ENCODE data around the gene LIPF.
"Not testable (repeated sequence)": the region's sequence is repeated elsewhere in the genome, so short reads cannot be mapped to it uniquely, and the experiment has no call there.

LIPF gene

GRCh38 chr10:88657901-88658300, 6.3 kb upstream of the LIPF start:
- no peak overlapping the region for H3K4me3 ChIP-seq (ENCODE audit: low read depth, low read length)
- TF ChIP-seq, protein P1, sequence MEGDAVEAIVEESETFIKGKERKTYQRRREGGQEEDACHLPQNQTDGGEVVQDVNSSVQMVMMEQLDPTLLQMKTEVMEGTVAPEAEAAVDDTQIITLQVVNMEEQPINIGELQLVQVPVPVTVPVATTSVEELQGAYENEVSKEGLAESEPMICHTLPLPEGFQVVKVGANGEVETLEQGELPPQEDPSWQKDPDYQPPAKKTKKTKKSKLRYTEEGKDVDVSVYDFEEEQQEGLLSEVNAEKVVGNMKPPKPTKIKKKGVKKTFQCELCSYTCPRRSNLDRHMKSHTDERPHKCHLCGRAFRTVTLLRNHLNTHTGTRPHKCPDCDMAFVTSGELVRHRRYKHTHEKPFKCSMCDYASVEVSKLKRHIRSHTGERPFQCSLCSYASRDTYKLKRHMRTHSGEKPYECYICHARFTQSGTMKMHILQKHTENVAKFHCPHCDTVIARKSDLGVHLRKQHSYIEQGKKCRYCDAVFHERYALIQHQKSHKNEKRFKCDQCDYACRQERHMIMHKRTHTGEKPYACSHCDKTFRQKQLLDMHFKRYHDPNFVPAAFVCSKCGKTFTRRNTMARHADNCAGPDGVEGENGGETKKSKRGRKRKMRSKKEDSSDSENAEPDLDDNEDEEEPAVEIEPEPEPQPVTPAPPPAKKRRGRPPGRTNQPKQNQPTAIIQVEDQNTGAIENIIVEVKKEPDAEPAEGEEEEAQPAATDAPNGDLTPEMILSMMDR (IDR thresholded peaks at IDR 0.05; ENCODE audit: low read depth, low read length, missing control alignments): no peak
- DNase-seq (ENCODE audit: low read depth): no peak

DNA sequence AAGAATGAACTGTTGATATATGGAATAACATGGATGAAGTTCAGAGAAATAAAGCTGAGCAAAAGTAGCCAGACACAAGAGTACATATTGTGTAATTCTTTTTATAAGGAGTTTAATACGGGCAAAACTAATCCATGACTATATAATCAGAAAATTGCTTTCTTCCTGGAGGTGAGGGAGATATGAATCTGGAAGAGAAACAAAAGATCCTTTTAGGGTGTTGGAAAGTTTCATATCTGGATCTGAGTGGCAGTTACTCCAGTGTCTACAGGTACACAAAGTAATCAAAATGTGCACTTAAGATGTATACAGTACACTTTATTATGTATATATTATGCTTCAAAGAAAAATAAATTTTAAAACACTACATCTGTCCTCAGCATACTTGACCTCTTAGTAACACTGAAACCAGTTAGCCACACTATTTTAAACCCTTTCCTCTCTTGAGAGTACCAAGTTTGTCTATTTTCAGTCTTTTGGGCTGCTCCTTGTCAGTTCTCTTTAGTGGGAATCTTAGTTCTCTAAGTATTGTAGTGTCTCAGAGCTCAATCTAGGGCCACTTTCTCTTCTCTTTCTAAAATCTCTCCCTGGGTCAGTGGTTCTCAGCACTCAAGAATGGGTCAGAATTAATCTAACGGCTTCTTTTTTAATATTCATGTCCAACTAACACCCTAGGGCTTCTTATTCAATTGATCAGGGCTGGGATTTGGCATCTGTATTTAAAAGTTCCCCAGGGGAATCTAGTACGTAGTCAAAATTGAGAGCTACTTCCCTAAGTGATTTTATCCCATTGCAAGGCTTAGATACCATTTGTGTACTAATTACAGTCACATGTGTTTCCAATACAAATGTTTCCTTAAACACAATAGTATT, 4.3 kb upstream of the LIPF start:
- TF ChIP-seq, protein P1 (IDR thresholded peaks at IDR 0.05; ENCODE audit: low read depth, low read length, missing control alignments): no peak
- no peak overlapping the region for H3K4me3 ChIP-seq (ENCODE audit: low read depth, low read length)
- DNase-seq (ENCODE audit: low read depth): no peak

GRCh38 chr10:88660598-88660884, 3.7 kb upstream of the LIPF start:
- TF ChIP-seq, protein P1 (IDR thresholded peaks at IDR 0.05; ENCODE audit: low read depth, low read length, missing control alignments): no peak
- H3K4me3 ChIP-seq (ENCODE audit: low read depth, low read length): no peak overlapping the region
- no peak for DNase-seq (ENCODE audit: low read depth)

DNA sequence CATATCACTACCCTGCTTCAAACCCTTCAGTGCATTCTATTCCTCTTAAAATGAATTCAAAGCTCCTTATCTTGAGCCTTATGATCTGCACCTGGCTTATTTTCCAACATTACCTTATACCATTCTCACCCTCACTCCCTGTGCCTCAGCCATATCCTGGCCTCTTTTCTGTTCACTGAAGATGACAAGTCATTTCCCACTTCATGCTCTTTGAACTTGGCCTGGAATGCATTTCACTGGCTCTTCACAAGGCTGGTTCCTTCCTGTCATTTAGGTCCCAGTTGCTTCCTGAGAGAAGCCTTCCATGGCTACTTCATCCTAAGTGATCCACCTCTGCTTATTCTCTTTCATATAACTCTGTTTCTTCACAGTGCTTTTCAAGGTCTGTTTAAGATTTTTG, 3.2 kb upstream of the LIPF start:
- no peak overlapping the region for H3K4me3 ChIP-seq (ENCODE audit: low read depth, low read length)
- no peak for DNase-seq (ENCODE audit: low read depth)
- TF ChIP-seq, protein P1 (IDR thresholded peaks at IDR 0.05; ENCODE audit: low read depth, low read length, missing control alignments): no peak

- TF ChIP-seq, protein P1 (IDR thresholded peaks at IDR 0.05; ENCODE audit: low read depth, low read length, missing control alignments): no peak
- DNase-seq (ENCODE audit: low read depth): no peak
- H3K4me3 ChIP-seq (ENCODE audit: low read depth, low read length): no peak overlapping the region
These were observed 2.7 kb upstream of the LIPF start for GRCh38 chr10:88661577-88661976.

GRCh38 chr10:88663153-88663552, 1.1 kb upstream of the LIPF start:
- DNase-seq (ENCODE audit: low read depth); H3K4me3 ChIP-seq (ENCODE audit: low read depth, low read length): not testable (repeated sequence)

DNA sequence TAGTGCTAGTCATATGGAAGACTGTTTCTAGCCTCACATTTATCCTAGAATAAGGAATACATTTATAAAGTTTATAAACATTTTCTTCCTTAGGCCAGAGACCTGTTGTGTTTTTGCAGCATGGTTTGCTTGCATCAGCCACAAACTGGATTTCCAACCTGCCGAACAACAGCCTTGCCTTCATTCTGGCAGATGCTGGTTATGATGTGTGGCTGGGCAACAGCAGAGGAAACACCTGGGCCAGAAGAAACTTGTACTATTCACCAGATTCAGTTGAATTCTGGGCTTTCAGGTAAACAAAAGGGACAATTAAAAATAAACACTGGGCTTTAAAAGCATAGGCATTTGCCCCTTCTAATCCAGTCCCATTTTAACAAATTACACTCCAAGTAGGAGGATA, 4.2 kb downstream of the LIPF start:
- DNase-seq (ENCODE audit: low read depth): no peak
- TF ChIP-seq, protein P1 (IDR thresholded peaks at IDR 0.05; ENCODE audit: low read depth, low read length, missing control alignments): no peak
- no peak overlapping the region for H3K4me3 ChIP-seq (ENCODE audit: low read depth, low read length)
